ENCODE data around the gene KIF13A. TPM values are rescaled to one million over a fixed set of nuclear protein-coding genes. Genes with fewer than 3 reads are reported as not detected.

The KIF13A gene
- total and polyA plus RNA-seq, 2 donors (not counting 3 experiments of a cell fraction or from before 2014, with no cell fraction given), result 24.9 to 65.8 TPM

- no peaks in the 10 kb centered on the region for H3K4me1 ChIP-seq (ENCODE audit: control insufficient read depth, extremely low read depth, insufficient read depth, low read length)
- no peak for TF ChIP-seq CTCF (IDR thresholded peaks at IDR 0.05; ENCODE audit: extremely low read depth in 1 of 2, insufficient read depth in 1 of 2, low read depth in 1 of 2, low read length in 2 of 2)
- H3K36me3 ChIP-seq (ENCODE audit: control insufficient read depth in 2 of 2, extremely low read depth in 1 of 2, insufficient read depth in 2 of 2, low read length in 2 of 2), result peaks cover 2 to 15% of the 10 kb centered on the region in 2 experiments
- H3K4me2 ChIP-seq (ENCODE audit: insufficient read depth, low read length), result no peak overlapping the region
- no peaks in the 10 kb centered on the region for H3K27me3 ChIP-seq (ENCODE audit: control insufficient read depth in 2 of 2, insufficient read depth in 2 of 2, low read length in 2 of 2)
- POLR2A ChIA-PET, result no interaction called here
- dilution Hi-C loops (cut with MboI; ENCODE audit: extremely low pct_ligation_motif_present, low sequenced_read_pairs), result no loop called here
- no peaks in the 10 kb centered on the region for H3K79me2 ChIP-seq (ENCODE audit: control insufficient read depth, insufficient read depth, low read length)
- FAIRE-seq (no peak), DNase-seq (ENCODE audit: low read depth, low spot score) (no peak)
- intact Hi-C loops (cut with micrococcal nuclease), result no loop called here
- no peak overlapping the region for H3K4me3 ChIP-seq (replicated peaks in 1 of 3; ENCODE audit: insufficient read depth in 1 of 3, low read depth in 1 of 3, low read length in 3 of 3)
- no peaks in the 10 kb centered on the region for H3K9me1 ChIP-seq (replicated peaks; ENCODE audit: control insufficient read depth, extremely low read depth, insufficient read depth, low read length)
- H2AFZ ChIP-seq (ENCODE audit: low read depth, low read length), result no peak overlapping the region
- no peaks in the 10 kb centered on the region for H4K20me1 ChIP-seq (replicated peaks; ENCODE audit: control insufficient read depth, extremely low read depth, insufficient read depth, low read length)
- no peak overlapping the region for H3K27ac ChIP-seq (ENCODE audit: insufficient read depth, low read depth, low read length)
- CTCF ChIA-PET, result interaction anchor here (1.2 kb wide), 1 partner anchor 22 kb away, joined by 3 read pairs; no protein-coding TSS in a partner anchor
- no TSS peak for BruUV-seq (replicated peaks)
- no peaks in the 10 kb centered on the region for H3K9me3 ChIP-seq (replicated peaks; ENCODE audit: control insufficient read depth, insufficient read depth, low read length)
- no peak overlapping the region for H3K9ac ChIP-seq (replicated peaks; ENCODE audit: extremely low read depth, insufficient read depth, low read length)
Observed at GRCh38 chr6:17762651-17763050, 224.8 kb downstream of the KIF13A start.

- no peak overlapping the region for H3K4me2 ChIP-seq (ENCODE audit: insufficient read depth, low read length)
- no peak overlapping the region for H3K9ac ChIP-seq (replicated peaks; ENCODE audit: extremely low read depth, insufficient read depth, low read length)
- H3K4me3 ChIP-seq (replicated peaks in 1 of 3; ENCODE audit: insufficient read depth in 1 of 3, low read depth in 1 of 3, low read length in 3 of 3), result no peak overlapping the region
- no peaks in the 10 kb centered on the region for H4K20me1 ChIP-seq (replicated peaks; ENCODE audit: control insufficient read depth, extremely low read depth, insufficient read depth, low read length)
- H3K36me3 ChIP-seq (ENCODE audit: control insufficient read depth in 2 of 2, extremely low read depth in 1 of 2, insufficient read depth in 2 of 2, low read length in 2 of 2), result peaks cover 0 to 5% of the 10 kb centered on the region in 2 experiments
- dilution Hi-C loops (cut with MboI; ENCODE audit: extremely low pct_ligation_motif_present, low sequenced_read_pairs) (no loop called here), intact Hi-C loops (cut with micrococcal nuclease) (no loop called here)
- H3K79me2 ChIP-seq (ENCODE audit: control insufficient read depth, insufficient read depth, low read length), result no peaks in the 10 kb centered on the region
- BruUV-seq (replicated peaks), result no TSS peak
- no peaks in the 10 kb centered on the region for H3K9me3 ChIP-seq (replicated peaks; ENCODE audit: control insufficient read depth, insufficient read depth, low read length)
- no peak overlapping the region for H2AFZ ChIP-seq (ENCODE audit: low read depth, low read length)
- no peaks in the 10 kb centered on the region for H3K4me1 ChIP-seq (ENCODE audit: control insufficient read depth, extremely low read depth, insufficient read depth, low read length)
- CTCF ChIA-PET, result interaction anchor here (1.0 to 1.5 kb wide), 3 partner anchors 9 to 56 kb away, joined by 3 to 5 read pairs (median 5); no protein-coding TSS in a partner anchor
- no peak overlapping the region for H3K27ac ChIP-seq (ENCODE audit: insufficient read depth, low read depth, low read length)
- POLR2A ChIA-PET, result no interaction called here
- H3K9me1 ChIP-seq (replicated peaks; ENCODE audit: control insufficient read depth, extremely low read depth, insufficient read depth, low read length), result no peaks in the 10 kb centered on the region
- no peak for TF ChIP-seq EZH2 (IDR thresholded peaks at IDR 0.05; ENCODE audit: borderline replicate concordance, low read depth, low read length, severe bottlenecking)
- TF ChIP-seq POLR2A (IDR thresholded peaks at IDR 0.05; ENCODE audit: low read depth, low read length), result no peak
- no peak for TF ChIP-seq MAX (IDR thresholded peaks at IDR 0.05; ENCODE audit: insufficient read depth, insufficient read length)
- TF ChIP-seq CTCF (IDR thresholded peaks at IDR 0.05; ENCODE audit: extremely low read depth in 1 of 2, insufficient read depth in 1 of 2, low read depth in 1 of 2, low read length in 2 of 2), result no peak
- TF ChIP-seq MYC (IDR thresholded peaks at IDR 0.05; ENCODE audit: low read depth, low read length), result no peak
- no peak for TF ChIP-seq POLR2AphosphoS5 (IDR thresholded peaks at IDR 0.05; ENCODE audit: insufficient read depth, low read depth, low read length)
- no peak for TF ChIP-seq GATA2 (IDR thresholded peaks at IDR 0.05; ENCODE audit: insufficient read depth, insufficient read length, low read depth, low read length)
- no peak for TF ChIP-seq FOS (IDR thresholded peaks at IDR 0.05; ENCODE audit: borderline replicate concordance, insufficient read depth, low read length)
- TF ChIP-seq JUN (IDR thresholded peaks at IDR 0.05; ENCODE audit: borderline replicate concordance, insufficient read depth, insufficient read length, low read depth), result no peak
- DNase-seq (ENCODE audit: low read depth, low spot score) (no peak), FAIRE-seq (no peak)
- H3K27me3 ChIP-seq (ENCODE audit: control insufficient read depth in 2 of 2, insufficient read depth in 2 of 2, low read length in 2 of 2), result no peaks in the 10 kb centered on the region
Observed at GRCh38 chr6:17758119-17758518, 229.3 kb downstream of the KIF13A start.

Measured in endothelial cell of umbilical vein (primary cell).